ENCODE measurements around the gene MYH9.

MYH9 gene

GRCh38 chr22:36385491-36386350 is 2.0 kb downstream of the MYH9 start:
- DNase-seq, result peak; percentile 76

DNA sequence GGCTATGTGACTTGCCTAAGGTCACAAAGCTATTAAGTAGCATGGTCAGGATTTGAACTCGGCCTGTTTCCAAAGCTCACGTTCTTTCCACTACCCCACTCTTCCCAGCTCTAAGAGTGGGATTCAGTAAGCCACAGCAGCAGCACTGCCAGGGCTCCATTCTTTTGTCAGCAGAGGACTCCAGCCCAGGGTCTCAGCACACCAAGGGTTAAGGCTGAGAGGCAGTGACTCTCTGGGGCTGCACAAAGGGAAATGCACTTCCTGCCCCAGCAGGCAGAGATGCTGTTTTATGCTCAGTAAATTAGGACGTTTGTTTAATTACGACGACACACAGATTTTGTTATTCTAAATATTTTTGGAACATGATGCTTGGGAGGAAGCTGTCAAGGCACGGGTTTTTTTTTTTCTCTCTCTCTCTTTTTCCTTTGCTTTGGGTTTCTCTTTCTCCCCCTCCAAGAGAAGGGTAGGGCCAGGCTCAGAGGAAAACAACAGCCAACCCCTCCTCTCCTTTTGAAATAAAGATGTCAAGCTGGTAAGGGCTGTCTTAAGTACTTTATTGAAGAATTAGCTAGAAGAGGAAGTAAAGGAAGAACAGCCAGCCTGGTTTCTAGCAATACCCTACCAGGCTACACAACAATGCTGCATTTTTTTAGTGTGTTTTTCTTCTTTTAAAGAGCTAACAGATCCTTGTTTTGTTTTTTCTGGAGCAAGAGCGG is 2.8 kb downstream of the MYH9 start:
- peak; percentile 69 for DNase-seq

DNA sequence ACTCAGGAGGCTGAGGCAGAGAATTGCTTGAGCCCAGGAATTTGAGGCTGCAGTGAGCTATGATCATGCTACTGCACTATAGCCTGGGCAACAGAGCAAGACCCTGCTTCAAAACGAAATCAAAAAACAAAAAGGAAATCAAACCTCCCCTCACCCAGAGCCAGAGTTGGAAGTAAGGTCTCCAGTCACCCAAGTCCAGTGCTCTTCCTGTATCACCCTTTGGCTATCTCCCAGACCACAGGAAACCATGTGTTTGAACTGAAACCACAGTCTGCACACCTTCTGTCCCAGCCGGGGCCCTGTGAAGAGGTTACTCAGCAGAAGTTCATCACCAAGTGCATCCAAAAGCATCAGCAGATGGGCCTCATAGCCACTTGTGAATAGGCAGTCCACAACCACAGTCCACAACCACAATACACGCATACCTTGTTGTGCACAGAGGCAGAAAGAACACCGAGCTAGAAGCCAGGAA is 4.6 kb downstream of the MYH9 start:
- peak; percentile 60 for DNase-seq

DNA sequence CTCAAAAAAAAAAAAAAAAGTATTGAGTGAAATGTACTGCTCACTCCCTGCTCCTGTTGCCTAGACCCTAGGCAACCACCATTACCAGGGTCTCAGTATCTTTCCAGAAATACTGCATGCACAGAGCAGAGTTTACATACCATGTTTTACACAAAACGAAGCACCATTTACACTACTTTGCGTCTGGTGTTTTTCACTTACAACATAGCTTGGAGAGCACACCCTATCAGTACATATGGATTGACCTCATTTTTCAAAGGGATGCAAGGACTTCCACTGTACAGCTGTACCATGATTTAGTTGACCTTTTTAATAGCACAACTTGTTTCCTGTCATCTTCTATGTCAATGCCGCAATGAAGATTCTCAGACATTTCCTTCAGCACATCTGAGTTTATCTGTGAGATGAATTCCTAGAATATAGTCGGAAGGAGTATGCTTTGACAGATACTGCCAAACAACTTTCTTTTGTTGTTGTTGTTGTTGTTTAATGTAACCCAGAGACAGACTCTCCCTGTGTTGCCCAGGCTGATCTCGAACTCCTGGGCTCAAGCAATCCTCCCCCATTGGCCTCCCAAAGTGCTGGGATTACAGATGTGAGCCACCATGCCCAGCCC is 6.1 kb downstream of the MYH9 start:
- no peak for DNase-seq

DNA sequence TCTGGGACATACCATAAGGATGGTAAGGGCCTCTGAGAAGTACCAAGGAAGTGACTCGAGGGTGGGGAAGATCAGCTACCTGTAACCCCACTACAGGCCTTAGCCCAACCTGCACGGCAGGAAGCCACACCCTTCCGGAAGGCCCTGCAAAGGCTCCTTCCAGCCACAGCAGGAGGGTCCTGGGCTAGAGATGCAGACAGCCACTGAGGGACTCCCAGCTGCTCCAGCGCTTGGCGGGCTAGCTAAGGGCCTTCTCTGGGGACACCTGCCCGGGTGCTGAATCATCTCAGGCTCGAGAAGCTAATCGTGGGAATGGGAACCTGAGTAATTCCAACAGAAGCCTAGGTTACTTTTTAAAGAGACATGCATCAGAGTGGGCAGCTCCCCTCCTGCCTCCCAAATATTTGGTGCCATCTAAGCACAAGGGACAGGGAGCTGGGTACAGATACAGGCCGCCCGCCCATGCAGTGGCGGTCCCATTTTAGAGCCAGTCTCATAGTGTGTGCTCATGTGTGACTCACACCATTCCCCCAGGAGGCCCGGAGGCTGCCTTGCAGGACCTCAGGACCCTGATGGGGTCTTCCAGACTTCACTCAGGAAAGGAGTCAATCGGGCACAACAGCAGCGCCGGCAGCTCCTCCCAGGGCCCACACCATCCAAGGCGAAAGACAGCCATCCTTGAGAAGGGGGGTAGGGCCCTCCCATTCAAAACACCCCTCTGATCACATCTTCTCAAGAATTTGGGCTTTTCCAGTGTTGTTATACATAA is 8.0 kb downstream of the MYH9 start:
- peak; percentile 64 for DNase-seq

GRCh38 chr22:36378869-36379217 is 8.9 kb downstream of the MYH9 start:
- DNase-seq, result no peak

GRCh38 chr22:36378080-36378868 is 9.5 kb downstream of the MYH9 start:
- no peak for DNase-seq

DNA sequence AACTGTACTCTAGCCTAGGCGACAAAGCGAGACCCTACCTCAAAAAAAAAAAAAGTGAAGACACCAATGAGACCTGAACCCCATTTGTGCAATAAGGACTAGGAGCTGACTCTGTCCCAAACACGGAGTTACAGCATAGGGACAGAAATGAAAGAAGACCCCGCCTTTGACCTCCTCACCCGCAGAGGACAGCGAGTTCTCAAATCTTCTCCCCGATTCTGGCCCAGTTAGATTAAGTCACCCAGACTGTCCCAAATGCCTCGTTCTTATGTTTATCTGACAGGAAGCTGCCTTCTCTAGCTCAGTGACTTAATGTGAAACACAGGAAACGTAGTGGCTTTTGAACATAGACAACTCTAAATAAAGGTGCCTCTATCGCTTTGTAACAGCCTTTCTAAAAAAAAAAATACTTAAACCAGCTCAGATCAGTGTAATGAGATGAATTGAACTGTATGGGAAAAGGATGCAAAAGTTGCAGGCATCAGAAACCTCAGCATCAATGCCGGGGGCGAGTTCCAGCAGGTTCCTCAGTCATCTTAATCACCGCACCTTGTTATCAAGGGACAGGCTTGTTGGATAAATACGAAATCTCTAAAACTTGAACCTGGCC is 10.6 kb downstream of the MYH9 start:
- peak; percentile 57 for DNase-seq

DNA sequence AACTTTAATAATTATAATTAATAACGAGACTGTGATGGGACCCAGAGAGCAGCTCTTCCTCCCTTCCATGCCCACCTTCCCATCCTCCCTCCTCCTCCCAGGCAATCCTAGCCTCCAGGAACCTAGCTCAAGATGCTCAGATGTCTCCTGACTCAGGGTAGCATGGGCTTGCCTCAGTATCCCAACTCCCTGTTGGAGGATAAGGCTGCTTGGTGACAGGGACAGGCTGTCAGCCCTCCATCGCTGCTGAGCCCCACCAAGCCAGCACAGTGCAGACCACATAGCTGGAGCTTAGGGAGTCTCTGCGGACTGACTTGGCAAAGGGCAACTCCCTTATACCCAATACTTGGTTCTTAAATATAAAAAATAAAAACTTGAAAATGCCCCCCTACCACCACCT is 11.5 kb downstream of the MYH9 start:
- no peak for DNase-seq

DNA sequence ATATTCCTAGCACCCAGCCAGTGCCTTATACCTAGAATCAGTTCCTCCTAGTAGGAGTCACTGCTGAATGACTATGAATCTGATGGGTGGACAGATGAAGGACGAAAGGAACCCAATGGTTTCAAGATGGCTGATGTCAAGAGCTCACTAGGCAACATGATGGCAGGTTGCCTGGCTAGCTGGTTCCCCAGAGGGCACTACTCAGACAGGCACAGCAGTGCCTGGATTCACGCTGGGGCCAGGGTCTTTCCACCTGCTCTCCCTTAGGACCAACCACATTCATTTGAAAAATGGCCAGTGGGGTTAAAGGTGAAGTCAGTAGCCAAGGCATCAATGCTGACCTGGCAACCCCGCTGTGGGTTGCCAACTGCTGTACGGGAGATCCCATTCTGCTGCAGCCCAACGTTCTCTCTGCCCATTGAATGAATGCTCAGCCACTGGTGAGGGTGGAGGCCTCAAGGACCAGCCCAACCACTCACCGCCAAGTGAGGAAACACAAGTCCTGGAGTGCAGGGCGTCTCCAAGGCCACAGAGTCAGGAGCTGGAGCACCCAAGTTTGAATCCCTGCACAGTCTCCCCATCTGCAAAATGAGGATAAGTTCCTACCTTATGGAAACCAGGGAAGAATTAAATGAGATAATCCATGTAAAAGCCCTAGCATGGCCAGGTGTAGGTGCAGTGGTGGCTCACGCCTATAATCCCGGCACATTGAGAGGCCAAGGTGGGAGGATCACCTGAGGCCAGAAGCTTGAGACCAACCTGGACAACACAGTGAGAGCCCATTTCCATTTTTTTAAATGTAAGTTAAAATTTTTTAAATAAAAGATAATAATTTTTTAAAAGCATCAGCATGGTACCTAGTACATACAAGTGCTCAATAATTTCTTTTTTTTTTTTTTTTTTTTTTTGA is 12.4 kb downstream of the MYH9 start:
- DNase-seq, result peak; percentile 29

DNA sequence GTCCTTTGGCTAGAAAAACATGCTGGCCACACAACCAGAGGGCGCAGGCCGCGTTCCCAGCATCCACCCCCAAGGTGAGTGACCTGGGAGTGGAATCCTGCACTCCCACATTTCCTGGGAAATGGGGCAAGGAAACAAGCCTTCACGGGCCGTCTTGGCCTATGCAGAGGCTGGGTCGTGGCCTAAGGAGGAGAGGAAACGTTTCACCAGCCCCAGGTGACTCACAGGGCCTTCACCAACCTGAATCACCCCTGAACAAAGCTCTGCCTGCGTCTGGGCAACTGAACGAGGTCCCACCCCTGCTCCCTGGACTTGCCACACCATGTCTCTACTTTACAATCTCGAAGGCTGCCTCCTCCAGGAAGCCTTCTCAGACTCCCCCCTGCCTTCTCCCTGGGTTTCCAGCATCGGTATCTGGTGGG is 13.2 kb downstream of the MYH9 start:
- DNase-seq, result peak; percentile 66

DNA sequence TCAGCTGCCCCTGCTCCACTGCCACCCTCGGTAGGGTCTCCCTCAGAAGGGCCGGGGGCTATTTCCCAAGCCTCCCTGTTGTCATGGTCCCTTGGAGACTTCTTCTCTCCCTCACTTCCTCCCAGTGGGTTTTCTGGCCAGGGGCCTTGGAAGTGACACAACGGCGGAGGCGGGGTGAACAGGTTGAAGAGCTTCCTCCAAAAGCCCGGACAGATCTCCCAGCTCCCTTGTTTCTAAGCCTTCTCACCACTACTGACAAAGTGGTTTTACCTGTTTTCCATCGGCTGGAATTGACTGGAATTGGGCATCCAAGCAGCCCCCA is 14.5 kb downstream of the MYH9 start:
- DNase-seq, result peak; percentile 33

- DNase-seq, result no peak
Observed at GRCh38 chr22:36371920-36372319, 15.8 kb downstream of the MYH9 start.

DNA sequence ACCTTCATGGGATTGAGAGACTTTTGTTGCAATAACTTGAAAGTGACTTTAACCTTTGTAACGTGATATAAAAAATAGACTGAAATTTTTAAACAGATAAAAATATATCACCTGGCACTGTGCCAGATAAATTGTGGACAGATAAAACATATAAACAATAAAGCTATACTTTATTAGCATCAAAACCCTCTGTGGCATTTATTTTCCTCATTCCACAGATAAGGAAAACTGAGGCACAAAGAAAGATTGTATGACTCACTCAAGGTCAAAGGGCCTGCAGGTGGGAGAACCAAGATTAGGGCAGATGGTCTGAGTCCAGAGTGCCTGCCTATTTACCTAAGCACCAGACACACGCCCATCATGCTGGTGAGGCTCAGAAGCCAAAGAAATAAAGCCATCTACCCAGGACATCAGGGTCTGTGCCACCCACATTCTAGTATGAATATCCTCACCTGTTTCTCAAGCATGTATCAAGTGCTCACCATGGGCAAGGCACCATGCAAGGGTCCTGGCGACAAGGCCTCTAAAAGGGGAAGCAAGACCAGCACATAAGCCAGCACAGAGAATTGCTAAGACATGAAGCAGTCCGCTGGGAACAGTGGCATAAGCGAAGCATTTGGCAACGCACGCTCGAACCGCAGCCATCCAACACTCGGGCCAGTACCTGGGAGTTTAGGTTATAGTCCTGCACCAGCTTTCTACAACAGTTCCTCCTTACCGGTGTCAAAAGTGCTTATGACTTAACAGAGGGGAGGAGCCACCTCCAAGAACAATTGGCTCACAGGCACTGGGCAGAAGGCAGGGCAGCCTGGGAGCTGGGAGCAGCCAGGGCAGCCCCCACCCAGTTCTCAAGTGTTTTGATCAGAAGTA is 17.6 kb downstream of the MYH9 start:
- peak; percentile 52 for DNase-seq

- peak; percentile 54 for DNase-seq
Observed at GRCh38 chr22:36369004-36369921, 18.5 kb downstream of the MYH9 start.

DNA sequence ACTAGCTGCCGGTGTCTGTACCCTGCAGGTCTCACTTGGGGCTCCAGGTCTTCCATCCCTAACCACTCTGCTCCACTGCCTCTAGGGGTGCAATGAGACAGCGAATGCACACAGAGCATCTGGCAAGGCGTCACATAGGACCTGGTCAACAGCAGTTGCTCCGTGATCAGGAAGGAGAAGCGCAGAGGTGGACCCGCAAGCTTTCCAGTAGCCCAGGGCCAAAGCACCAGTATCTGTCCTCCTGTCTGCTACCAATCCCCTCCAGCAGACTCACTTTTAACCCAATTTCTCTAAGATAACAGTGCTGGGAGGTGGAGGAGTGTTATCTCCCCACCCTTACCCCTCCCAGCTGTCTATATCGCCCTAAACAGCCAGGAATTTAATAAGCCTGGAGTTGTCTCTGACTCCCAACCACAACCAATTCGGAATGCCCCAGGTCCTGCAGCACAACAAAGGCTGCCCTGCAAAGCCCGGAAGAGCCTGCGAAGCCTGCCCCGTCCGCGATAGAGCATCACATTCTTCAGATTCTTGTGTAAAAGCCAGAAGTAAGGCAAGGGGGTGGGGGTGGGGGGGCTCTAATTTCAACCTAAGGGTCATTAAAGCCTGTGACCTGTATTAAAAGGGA is 19.3 kb downstream of the MYH9 start:
- DNase-seq, result peak; percentile 52

GRCh38 chr22:36367479-36367878 is 20.3 kb downstream of the MYH9 start:
- DNase-seq, result no peak

DNA sequence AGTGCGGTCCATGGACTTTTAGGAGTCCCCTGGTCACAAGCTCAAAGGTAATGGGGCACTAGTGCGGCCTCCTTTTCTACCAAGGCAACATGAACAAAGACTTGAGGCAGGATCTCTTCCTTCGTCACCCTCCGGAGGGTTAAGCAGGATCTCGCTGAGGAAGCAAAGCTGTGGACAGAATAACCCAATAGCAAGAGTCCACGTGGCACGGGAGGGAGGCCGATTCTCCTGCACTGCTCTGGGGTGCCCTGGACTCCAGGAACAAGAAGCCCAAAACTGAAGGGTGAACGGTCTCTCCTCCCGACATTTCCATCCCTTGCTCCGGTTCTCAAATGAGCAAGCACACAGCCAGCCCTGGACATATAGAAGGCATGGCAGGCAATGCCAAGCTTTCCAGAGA is 20.7 kb downstream of the MYH9 start:
- DNase-seq, result no peak

Measured in activated T-cell treated with anti-CD3 and anti-CD28 coated beads, Interleukin-2, amount 50 U/mL, for 1 hour (primary cell).